HG03135 (cell line): ENCODE data around the gene GNG2.

ENCODE experiments used
- ATAC-seq: cut with Tn5 transposase; IDR thresholded peaks from one replicate; pipeline ENCODE4 v1.9.1; 2021; ENCODE audit warnings: mild to moderate bottlenecking, moderate library complexity; ENCODE audit not compliant: unreplicated experiment

Gene GNG2

GRCh38 chr14:51884086-51884927, 23.9 kb downstream of the GNG2 start:
- ATAC-seq = peak; percentile 78

GRCh38 chr14:51889851-51890250, 29.4 kb downstream of the GNG2 start:
- no peak for ATAC-seq

- no peak for ATAC-seq
These were observed 33.8 kb downstream of the GNG2 start for GRCh38 chr14:51894250-51894649.

GRCh38 chr14:51895375-51895774, 35.0 kb downstream of the GNG2 start:
- ATAC-seq = no peak

GRCh38 chr14:51897791-51898355, 37.5 kb downstream of the GNG2 start:
- no peak for ATAC-seq

DNA sequence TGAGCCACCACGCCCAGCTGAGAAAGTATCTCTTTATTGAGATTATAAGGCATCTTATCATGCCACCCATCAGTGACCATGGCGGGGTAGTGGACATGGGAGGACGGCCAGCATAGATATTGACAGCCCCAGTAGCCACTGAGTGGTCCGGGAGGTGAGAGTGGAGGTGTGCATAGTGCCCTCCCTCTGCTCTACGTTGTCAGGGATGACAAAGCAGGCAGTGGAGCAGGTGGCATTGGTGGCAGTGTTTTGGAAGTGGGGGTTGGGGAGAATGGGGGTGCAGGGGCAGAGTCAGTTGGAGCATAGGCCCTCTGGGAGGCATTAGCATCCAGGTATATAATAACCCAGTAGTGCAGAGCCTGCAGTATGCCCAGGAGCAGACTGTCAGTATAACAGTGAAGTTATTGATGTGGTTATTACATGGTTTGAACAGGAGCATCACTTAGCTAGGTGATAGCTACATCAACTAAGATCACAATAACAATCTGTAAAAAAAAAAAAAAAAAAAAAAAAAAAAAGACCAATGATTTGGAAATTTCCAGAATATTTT, 41.1 kb downstream of the GNG2 start:
- no peak for ATAC-seq

GRCh38 chr14:51905656-51906121, 45.3 kb downstream of the GNG2 start:
- peak; percentile 69 for ATAC-seq

- no peak for ATAC-seq
These were observed 47.7 kb downstream of the GNG2 start for GRCh38 chr14:51908086-51908485.

GRCh38 chr14:51912112-51912786, 51.8 kb downstream of the GNG2 start:
- no peak for ATAC-seq

- no peak for ATAC-seq
These were observed 53.9 kb downstream of the GNG2 start for GRCh38 chr14:51914310-51914709.

- ATAC-seq = no peak
These were observed 56.8 kb downstream of the GNG2 start for GRCh38 chr14:51917193-51917592.

GRCh38 chr14:51921026-51921425, 60.6 kb downstream of the GNG2 start:
- ATAC-seq = no peak

DNA sequence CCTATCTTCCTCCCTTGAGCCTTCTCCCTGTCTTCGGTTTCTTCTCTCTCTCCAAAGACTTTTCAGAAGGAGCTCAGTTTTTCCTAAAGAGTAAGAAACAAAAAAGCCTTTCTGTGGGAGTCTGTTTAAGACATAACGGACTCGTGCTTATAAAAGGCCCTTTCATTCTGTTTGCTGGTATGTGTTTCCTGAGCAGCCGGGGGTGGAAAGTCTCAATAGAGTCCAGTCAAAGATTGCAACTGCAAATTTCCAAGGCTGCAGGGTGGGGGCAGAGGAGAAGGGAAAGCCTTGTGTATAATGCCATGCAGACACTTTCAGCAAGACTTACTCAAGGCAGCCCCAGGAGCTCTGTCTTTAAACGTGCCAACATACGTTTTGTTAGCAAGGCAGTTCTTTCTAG, 62.2 kb downstream of the GNG2 start:
- no peak for ATAC-seq

GRCh38 chr14:51924600-51924999, 64.2 kb downstream of the GNG2 start:
- no peak for ATAC-seq

DNA sequence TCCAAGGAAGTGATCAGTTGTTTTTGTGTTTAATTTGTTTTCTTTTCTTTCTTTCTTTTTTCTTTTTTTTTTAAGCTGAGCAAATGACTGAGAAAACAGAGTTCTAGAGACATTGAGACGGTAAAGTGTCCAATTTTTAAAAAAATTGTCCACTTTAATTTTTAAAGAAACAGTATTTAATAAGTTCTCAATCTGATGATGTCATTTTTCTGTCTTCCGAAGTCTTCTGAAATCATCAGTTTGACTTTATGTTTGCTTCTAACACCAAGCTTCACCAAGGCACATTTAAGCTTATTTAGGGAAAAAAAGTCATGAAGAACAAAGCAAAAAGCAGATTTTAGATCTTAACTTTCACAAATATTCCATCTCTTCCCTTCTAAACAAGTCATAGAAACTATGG, 65.6 kb downstream of the GNG2 start:
- ATAC-seq = no peak

DNA sequence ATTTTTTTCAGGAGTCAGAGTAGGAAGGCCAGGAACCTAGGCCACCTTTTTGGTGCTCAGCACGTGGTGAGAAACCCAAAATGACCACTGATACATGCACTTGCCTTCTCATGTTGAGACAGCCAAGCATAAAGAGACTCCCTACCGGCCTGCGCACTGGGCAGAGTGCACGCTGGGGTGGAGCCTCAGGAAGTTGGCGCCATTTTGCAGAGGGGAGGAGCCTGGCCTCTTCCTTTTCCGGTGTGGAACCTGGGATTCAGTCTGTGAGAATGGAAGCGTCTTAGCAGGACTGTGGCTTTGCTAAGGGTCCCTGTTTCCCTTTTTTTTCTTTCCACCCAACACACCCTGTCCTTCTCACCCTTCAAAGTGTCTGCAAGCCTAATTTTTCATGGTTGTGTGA, 66.0 kb downstream of the GNG2 start:
- no peak for ATAC-seq

DNA sequence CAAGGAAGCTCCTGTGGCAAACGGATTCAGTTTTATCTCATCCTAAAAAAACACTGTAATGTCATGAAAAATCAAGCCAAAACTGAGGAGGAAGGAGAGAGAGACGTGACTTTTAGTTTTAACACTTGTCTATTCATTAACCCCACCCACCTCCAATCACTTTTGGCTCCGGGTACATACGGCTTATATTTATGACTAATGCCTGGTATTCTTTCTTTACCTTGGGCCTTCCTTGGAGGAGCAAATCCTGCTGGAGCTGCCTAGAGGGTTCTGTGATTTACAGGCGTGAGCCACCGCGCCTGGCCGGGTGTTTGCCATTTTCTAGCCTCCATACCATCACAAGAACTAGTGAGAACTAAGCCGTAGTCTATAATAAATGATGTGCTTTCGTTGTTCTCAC, 68.2 kb downstream of the GNG2 start:
- no peak for ATAC-seq

DNA sequence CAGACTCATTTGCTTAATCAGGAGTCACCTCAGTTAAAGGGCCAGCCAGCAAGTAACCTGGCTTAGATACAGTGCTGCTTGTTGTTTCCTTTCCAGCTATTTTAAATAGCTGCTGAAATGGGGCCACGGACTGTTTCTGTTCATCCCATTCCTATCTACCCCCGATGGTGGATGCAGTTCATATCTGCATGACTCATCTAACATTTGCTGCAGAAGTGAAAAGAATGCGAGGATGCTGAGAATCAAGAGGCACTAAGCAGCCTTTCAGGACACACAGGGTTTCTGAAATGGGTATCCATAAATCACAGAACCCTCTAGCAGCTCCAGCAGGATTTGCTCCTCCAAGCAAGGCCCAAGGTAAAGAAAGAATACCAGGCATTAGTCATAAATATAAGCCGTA, 68.8 kb downstream of the GNG2 start:
- no peak for ATAC-seq

DNA sequence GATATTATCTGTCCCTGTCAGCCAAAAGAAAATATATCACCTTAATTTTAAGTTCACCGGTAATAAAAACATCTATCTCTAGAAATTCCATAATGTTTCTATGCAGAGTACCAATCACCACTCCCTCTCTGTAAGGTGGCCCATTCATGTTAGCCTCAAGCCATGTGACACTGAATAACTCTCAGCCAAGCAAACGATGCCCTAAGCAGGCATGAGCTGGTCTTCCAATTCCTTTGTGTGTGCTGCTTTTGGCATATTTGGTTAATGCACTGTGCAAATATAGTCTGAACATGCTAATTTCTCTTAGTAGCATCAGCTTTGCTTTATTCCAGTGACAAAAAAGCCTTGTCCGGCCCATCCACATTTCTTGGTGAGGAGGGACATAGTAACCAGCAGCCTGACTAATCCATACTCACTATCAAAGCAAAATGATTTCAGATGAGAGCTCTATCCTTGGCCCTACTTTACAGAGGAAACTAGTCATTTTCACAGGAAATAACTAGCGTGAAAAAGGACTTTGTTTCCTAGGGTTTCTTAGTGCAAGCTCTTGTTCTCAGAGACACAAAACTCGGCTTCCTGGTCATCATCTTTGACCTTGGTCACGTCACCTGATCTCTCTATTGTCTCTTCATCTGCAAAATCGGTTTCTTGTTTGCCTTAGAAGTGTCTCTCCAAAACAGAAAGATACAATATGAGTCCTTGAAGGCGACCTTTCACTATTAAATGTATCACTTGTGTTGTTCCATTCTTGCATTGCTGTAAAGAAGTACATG, 69.7 kb downstream of the GNG2 start:
- ATAC-seq = no peak

DNA sequence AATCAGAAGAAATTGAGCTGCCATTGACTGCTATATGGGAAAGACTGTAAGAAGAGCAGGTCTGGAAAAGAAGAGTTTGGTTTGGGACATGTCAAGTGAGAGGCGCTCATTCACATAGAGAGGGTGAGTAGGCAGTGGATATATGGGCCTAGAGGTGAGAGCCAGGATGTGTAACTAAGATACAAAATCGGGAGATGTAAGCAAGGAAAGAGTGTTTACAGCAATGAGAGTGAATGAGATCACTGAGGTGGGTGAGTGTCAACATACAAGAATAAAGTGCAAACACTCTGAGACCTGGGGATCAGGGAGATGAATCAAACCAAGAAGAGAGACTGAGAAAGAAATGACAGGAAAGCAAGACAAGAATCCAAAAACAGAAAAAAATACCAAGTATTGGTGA, 70.9 kb downstream of the GNG2 start:
- ATAC-seq = no peak

DNA sequence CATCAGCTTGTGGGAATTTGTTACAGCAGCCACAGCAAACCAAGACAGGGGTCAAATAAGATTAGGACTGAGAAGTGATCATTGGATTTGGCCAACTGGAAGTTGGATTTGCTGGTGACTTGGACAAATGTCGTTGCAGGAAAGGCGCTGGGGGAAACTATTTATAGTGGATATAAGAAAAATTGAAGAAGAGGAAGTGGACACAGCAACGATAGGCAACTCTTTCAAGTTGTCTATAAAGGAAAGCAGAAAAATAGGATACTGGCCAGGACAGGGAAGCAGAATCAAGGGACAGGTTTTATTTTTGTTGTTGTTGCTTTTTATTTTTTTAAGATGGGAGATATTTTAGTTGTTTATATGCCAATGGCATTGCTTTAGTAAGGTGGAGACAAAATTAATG, 72.8 kb downstream of the GNG2 start:
- ATAC-seq = no peak
